Measurements from ENCODE around the gene BRPF1. TPM values are rescaled to one million over a fixed set of nuclear protein-coding genes. Genes with fewer than 3 reads are reported as not detected.

BRPF1 gene
- polyA plus RNA-seq, 12 donors: 9.8 to 17.9 (median 12.3) TPM; not detected in 1

GRCh38 chr3:9698293-9698692, 33.2 kb upstream of the BRPF1 start:
- no peak for DNase-seq

DNA sequence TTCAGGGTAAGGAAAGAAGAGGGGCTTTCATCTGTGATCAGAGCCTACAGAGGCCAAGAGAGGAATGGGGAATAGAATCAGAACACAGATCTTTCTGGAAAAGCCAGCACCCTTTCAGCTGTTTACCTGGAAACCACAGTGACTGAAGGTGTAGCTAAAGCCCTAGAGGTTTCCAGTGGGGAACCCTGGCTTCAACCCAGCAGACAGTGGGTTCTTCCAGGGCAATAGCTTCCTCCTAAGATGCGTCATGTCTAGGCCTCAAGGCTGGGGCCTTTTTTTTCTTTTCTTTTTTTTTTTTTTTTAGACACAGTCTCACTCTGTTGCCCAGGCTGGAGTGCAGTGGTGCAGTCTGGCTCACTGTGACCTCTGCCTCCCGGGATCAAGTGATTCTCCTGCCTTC, 31.0 kb upstream of the BRPF1 start:
- no peak for DNase-seq

DNA sequence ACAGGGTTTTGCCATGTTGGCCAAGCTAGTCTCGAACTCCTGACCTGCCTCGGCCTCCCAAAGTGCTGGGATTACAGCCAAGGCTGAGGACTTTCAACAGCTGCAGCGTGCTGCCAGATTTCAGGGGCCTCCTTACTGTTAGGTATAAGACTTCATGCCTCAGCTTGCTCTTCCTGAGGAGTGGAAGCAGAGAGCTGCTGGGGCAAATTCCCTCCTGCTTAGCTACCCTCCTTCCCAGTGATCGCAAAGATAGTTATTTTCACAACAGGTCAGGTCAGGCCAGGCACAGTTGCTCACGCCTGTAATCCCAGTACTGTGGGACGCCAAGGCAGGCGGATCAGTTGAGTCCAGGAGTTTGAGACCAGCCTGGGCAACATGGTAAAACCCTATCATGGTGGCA, 30.5 kb upstream of the BRPF1 start:
- DNase-seq: no peak

- no peak for DNase-seq
These were observed 29.8 kb upstream of the BRPF1 start for GRCh38 chr3:9701711-9702110.

- DNase-seq: no peak
These were observed 28.3 kb upstream of the BRPF1 start for GRCh38 chr3:9703240-9703639.

- DNase-seq: no peak
These were observed 27.7 kb upstream of the BRPF1 start, which contains the start of gene CPNE9 for GRCh38 chr3:9703736-9704346. TSS of gene CPNE9 (plus strand) at chr3:9703833. CDS start at chr3:9703997, 164 bp downstream.

- DNase-seq: peak; percentile 43
These were observed 26.9 kb upstream of the BRPF1 start for GRCh38 chr3:9704347-9705322.

- no peak for DNase-seq
These were observed 21.3 kb upstream of the BRPF1 start for GRCh38 chr3:9710174-9710739.

- no peak for DNase-seq
These were observed 19.1 kb upstream of the BRPF1 start for GRCh38 chr3:9712415-9712814.

GRCh38 chr3:9713142-9713541, 18.4 kb upstream of the BRPF1 start:
- DNase-seq: no peak

DNA sequence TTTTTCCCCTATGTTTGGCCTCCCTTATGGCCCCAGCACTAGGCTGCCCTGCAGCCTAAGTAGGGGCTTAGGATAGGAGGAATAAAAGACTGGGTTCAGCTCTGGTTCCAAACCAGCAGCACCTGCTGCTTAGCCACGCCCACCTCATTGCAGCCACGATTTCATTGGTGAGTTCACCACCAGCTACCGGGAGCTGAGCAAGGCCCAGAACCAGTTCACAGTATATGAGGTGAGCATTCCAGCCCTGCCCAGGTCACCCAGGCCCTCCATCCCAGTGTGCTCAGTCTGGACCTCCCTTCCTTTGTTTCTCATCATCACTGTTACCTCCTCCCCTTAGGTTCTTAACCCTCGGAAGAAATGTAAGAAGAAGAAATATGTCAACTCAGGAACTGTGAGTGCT, 16.4 kb upstream of the BRPF1 start:
- DNase-seq: no peak

- peak; percentile 67 for DNase-seq
These were observed 15.6 kb upstream of the BRPF1 start for GRCh38 chr3:9715764-9716437.

GRCh38 chr3:9716801-9717555, 14.6 kb upstream of the BRPF1 start:
- DNase-seq: no peak

GRCh38 chr3:9717563-9717962, 14.0 kb upstream of the BRPF1 start:
- DNase-seq: no peak

DNA sequence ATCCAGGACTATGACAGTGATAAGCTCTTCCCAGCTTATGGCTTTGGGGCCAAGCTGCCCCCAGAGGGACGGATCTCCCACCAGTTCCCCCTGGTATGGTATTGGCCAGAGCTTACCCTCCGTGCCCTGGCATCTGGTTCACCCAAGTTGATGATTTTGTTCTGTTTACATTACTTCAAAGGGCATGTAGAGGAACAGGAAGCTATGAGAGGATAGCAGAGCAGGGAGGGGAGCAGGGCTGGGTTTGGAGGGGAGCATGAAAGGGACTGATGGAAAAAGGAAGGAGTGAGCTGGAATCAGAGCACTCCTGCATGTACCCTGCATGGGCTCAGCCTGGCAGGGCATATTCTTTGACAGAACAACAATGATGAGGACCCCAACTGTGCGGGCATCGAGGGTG, 13.4 kb upstream of the BRPF1 start:
- no peak for DNase-seq

DNA sequence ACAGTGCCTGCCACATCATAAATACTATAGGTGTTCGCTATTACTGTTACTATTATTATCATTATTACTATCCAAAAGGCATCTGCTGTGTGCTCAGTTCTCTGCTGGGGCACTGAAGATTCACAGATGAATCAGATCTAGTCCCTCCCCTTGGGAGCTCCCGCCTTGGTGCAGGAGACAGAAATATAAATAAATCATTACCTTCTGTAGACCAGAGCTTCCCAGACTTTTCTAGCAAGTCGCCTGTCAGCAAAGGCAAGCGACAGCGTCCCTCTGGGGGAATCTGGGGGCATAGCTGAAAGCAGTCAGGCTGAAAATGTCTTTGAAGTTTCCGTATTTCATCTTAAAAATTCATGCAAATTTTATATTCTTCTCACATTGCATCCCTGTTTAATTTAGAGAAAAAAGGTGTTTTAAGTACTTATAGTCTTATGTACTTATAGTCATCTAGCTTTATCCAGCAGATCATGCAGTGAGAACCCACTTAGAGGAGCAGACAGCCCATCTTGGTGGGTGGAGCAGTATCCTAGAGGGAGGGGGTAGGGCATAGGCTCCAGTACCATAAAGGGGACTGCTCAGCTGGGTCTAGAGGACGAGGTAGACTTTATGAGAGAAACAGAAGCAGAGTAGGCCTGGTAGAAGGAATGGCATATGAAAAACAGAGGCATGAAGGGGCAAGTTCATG, 10.4 kb upstream of the BRPF1 start:
- no peak for DNase-seq

GRCh38 chr3:9721700-9722060, 9.9 kb upstream of the BRPF1 start:
- no peak for DNase-seq

DNA sequence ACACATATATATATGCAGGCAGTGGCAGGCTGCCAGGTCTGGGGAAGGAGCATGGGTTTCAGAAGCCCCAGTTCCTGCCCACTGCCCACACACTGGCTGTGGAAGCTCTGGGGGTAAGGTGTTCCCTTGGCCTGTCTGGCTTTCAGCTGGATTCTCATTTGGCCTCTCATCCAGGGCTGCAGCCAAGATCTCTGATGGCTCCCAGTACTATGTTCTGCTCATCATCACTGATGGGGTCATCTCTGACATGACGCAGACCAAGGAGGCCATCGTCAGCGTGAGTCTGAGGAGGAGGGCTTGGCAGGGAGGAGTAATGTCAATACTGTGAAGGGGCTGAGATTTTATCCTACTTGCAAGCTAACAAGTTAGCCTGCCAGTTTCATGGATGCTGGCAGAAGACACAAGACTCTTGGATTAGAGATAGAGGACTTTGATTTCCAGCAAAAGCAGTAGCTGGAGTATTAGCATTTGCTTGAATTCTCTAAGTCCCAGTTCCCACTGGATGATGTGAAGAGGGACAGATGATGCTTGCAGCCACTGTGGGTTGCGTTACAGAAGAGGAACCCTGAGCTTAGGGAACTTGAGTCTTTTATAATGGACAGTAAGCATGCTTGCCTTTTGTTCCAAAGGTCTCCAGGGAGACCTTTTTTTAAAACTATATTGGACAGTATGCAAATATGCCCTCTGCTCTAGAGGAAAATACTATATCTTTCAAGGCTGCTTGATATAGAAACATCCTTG, 5.6 kb upstream of the BRPF1 start:
- no peak for DNase-seq

- no peak for DNase-seq
These were observed 4.4 kb upstream of the BRPF1 start for GRCh38 chr3:9727041-9727595.

- no peak for DNase-seq
These were observed 3.8 kb upstream of the BRPF1 start for GRCh38 chr3:9727743-9728142.
